ENCODE data around the gene TRAPPC11.

TRAPPC11 gene

DNA sequence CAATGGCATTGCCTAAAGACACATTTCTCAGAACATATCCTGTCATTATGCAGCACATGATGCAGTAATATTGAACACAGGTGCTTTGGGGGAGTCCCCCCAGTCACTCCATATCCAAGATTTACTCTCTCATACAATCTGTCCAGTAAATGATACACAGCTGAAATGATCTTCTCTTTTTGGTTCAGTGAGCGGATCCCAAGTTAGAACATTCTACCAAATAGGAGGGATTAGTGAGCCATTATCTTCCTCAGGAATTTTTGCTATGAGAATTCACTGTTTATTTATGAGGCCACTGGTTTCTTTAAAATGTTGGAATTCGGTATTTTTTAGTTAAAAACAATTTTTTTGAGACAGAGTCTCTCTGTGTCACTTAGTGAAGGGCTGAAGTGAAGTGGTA, 96.5 kb downstream of the TRAPPC11 start:
- DNase-seq (ENCODE audit: low read depth in 1 of 2, low spot score in 1 of 2), result no peak

DNA sequence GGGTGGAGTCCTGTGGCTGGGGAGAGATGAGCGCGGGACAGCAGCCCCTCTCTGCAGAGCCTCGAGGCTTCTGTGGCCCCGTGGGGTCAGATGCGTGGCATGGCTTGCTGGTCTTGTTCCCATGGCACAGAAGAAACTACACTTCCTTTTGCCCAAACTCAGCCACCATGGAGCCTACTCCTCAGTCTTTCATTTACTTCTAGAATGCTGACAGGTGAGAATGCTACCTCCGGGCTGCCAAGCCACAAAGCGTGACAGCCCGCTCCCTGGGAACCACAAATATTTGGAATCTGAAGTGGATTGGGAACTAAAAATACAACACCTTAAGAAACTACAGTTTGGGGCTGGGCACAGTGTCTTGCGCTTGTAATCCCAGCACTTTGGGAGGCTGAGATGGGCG, 98.0 kb downstream of the TRAPPC11 start:
- DNase-seq (ENCODE audit: low read depth in 1 of 2, low spot score in 1 of 2), result no peak

DNA sequence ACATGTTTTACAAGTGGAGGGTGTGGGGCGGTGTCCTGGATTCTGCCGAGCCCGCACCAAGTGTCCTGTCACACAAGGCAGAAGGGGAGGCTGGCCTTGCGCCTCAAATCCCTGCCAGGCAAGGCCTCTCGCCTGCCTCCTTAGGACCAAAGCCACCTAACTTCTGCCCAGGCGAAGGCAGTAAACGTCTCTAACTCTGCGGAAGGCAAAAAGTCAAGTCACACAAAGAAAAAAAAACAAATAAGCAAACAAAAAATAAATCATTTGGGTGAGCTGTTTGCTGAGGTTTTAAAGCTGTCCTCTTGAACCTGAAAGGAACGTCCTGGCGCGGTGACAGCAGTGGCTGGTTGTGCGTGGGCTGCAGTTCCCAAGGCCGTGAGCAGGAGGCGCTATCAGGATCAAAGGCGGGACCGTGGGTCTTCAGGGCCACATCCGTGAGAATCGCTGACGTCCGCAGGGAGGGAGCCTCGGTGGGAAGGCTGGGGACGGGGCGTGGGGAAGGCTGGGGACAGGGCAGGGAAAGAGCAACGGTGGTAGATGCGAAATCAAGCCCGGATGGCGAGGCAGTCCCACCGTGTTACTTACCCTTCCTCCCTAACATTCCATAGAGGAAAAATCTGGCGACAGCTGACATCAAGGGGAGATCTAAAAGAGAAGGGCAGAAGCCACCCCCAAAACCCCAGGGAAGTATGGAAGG, 99.1 kb downstream of the TRAPPC11 start:
- no peak for DNase-seq (ENCODE audit: low read depth in 1 of 2, low spot score in 1 of 2)

DNA sequence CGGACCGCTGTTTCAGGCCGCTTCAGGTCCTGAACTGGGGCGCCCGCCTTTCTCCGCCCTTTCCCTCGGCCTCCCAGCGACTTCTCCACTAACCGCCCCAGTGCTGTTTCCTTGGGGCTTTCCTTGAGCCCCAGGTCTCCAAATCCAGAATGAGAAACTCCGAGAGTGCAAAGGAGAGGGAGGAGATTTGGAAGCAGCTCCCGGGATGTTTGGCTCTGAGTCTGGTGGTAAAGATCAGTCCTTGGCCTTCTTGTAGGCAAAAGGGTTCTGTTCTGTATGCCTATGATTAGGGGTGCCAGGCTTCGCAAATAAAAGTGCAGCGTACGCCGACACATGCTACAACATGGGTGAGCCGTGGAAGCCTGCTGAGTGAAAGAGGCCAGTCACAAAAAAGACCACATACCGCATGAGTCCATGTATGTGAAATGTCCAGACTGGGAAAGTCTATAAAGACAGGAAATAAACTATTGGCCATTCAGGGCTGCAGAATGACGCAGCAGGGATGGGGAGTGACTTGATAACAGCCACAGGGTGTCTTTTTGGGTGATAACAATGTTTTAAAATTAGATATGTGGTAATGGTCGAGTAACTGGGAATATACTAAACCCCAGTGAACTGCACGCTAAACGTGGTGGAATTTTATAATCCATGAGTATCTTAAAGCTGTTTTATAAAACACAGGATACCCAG, 99.8 kb downstream of the TRAPPC11 start:
- DNase-seq (ENCODE audit: low read depth in 1 of 2, low spot score in 1 of 2), result no peak

GRCh38 chr4:183760326-183760725, 101.2 kb downstream of the TRAPPC11 start:
- no peak for DNase-seq (ENCODE audit: low read depth in 1 of 2, low spot score in 1 of 2)

Measured in activated CD4-positive, alpha-beta T cell treated with anti-CD3 and anti-CD28 coated beads, Interleukin-2, amount 50 U/mL, for 24 hours (primary cell).